WTC11 (cell line): Measurements from ENCODE around the gene HOXB13. TPM values are rescaled to one million over a fixed set of nuclear protein-coding genes. Genes with fewer than 3 reads are reported as not detected.

Experiments
- ATAC-seq: fragments of 200-7000 bp; cut with Tn5 transposase; 2 replicates; pipeline ENCODE4 v1.10.0; 2021; ENCODE audit warnings: mild to moderate bottlenecking, moderate library complexity
- CTCF ChIA-PET: fragments of 300-600 bp; sonication (Branson Sonifier 250); formaldehyde crosslinking; loops from one replicate; lab custom pipeline; 2021; ENCODE audit warnings: antibody characterized with exemption; lab: Charles Lee
- POLR2A ChIA-PET: fragments of 350-600 bp; sonication (Branson Sonifier 250); formaldehyde crosslinking; loops from one replicate; lab custom pipeline; 2021; ENCODE audit warnings: antibody characterized with exemption; lab: Charles Lee
- DNase-seq: peaks from one replicate; pipeline ENCODE4 v3.0.0; 2021; ENCODE audit warnings: low spot score
- H3K27ac Mint-ChIP-seq: 2 replicates; pipeline ENCODE4 v1.8.0; 2021; ENCODE audit warnings: mixed read lengths
- H3K27me3 Mint-ChIP-seq: 2 replicates; pipeline ENCODE4 v1.8.0; 2021; ENCODE audit warnings: low read depth, mild to moderate bottlenecking, moderate library complexity, mixed read lengths
- H3K36me3 Mint-ChIP-seq: 2 replicates; pipeline ENCODE4 v1.8.0; 2021; ENCODE audit warnings: mixed read lengths
- H3K4me1 Mint-ChIP-seq: 2 replicates; pipeline ENCODE4 v1.8.0; 2022; ENCODE audit warnings: mixed read lengths
- H3K4me3 Mint-ChIP-seq: 2 replicates; pipeline ENCODE4 v1.8.0; 2021; ENCODE audit warnings: mild to moderate bottlenecking, moderate library complexity, mixed read lengths
- H3K9me3 Mint-ChIP-seq: 2 replicates; pipeline ENCODE4 v1.8.0; 2021; ENCODE audit warnings: mixed read lengths
- ATF1 ChIP-seq: sonication (generic); formaldehyde crosslinking; IDR thresholded peaks from 2 replicates; pipeline ENCODE4 v1.8.1; 2023; ENCODE audit warnings: mild to moderate bottlenecking, moderate library complexity, missing genetic modification reagents
- ETV6 ChIP-seq: sonication (generic); formaldehyde crosslinking; IDR thresholded peaks from 2 replicates; pipeline ENCODE4 v1.8.1; 2022; ENCODE audit warnings: mild to moderate bottlenecking, missing genetic modification reagents
- GRHL2 ChIP-seq: fragments of 250-450 bp; sonication (Bioruptor Pico); IDR thresholded peaks from 2 replicates; pipeline ENCODE4 v1.8.0; 2022; ENCODE audit warnings: mild to moderate bottlenecking, moderate library complexity; ENCODE audit not compliant: insufficient replicate concordance, severe bottlenecking
- HMGA2 ChIP-seq: fragments of 250-450 bp; sonication (Bioruptor Pico); IDR thresholded peaks from 2 replicates; pipeline ENCODE4 v1.4.0; 2021; ENCODE audit warnings: mild to moderate bottlenecking, moderate library complexity
- NFATC4 ChIP-seq: fragments of 250-450 bp; sonication (Bioruptor Pico); IDR thresholded peaks from 2 replicates; pipeline ENCODE4 v1.9.0; 2021; ENCODE audit warnings: mild to moderate bottlenecking
- NR1H2 ChIP-seq: sonication (generic); formaldehyde crosslinking; IDR thresholded peaks from 2 replicates; pipeline ENCODE4 v1.9.0; 2021; ENCODE audit warnings: mild to moderate bottlenecking, moderate library complexity, missing genetic modification reagents
- NR2C2 ChIP-seq: sonication (generic); formaldehyde crosslinking; IDR thresholded peaks from 2 replicates; pipeline ENCODE4 v1.8.0; 2022; ENCODE audit warnings: mild to moderate bottlenecking, missing genetic modification reagents
- NR3C1 ChIP-seq: sonication (generic); formaldehyde crosslinking; conservative IDR thresholded peaks from 2 replicates; pipeline ENCODE4 v1.8.1; 2023; ENCODE audit warnings: low read depth, mild to moderate bottlenecking, missing genetic modification reagents
- RORB ChIP-seq: fragments of 250-450 bp; sonication (Bioruptor Pico); IDR thresholded peaks from 2 replicates; pipeline ENCODE4 v1.9.0; 2021; ENCODE audit warnings: mild to moderate bottlenecking
- SMAD4 ChIP-seq: sonication (generic); formaldehyde crosslinking; IDR thresholded peaks from 2 replicates; pipeline ENCODE4 v1.8.0; 2022; ENCODE audit warnings: mild to moderate bottlenecking, missing genetic modification reagents
- TCF7 ChIP-seq: sonication (generic); formaldehyde crosslinking; IDR thresholded peaks from 2 replicates; pipeline ENCODE4 v1.8.0; 2022; ENCODE audit warnings: mild to moderate bottlenecking, low read depth, missing genetic modification reagents, moderate library complexity
- TEAD1 ChIP-seq: sonication (generic); formaldehyde crosslinking; IDR thresholded peaks from 2 replicates; pipeline ENCODE4 v1.8.0; 2022; ENCODE audit warnings: mild to moderate bottlenecking, missing genetic modification reagents
- ZNF396 ChIP-seq: fragments of 250-450 bp; sonication (Bioruptor Pico); IDR thresholded peaks from 2 replicates; pipeline ENCODE4 v1.8.0; 2021; ENCODE audit warnings: mild to moderate bottlenecking, moderate library complexity, borderline replicate concordance
- total RNA-seq: library from RNA; stranded (reverse); gene quantifications from 3 replicates; pipeline ENCODE4 v1.2.3, GENCODE V29; 2021
- TF ChIP-seq, protein P1 (sequence below): sonication (generic); formaldehyde crosslinking; IDR thresholded peaks from 2 replicates; pipeline ENCODE4 v1.8.1; 2022; ENCODE audit warnings: low read depth, missing genetic modification reagents, borderline replicate concordance
- TF ChIP-seq, protein P2 (sequence below): sonication (generic); formaldehyde crosslinking; IDR thresholded peaks from 2 replicates; pipeline ENCODE4 v1.8.1; 2023; ENCODE audit warnings: mild to moderate bottlenecking, missing genetic modification reagents, borderline replicate concordance
- TF ChIP-seq, protein P3 (sequence below): sonication (generic); formaldehyde crosslinking; IDR thresholded peaks from 2 replicates; pipeline ENCODE4 v1.8.0; 2023; ENCODE audit warnings: missing genetic modification reagents
- TF ChIP-seq, protein P4 (sequence below): sonication (generic); formaldehyde crosslinking; IDR thresholded peaks from 2 replicates; pipeline ENCODE4 v1.8.0; 2023; ENCODE audit warnings: mild to moderate bottlenecking, missing genetic modification reagents
- TF ChIP-seq, protein P5 (sequence below): sonication (generic); formaldehyde crosslinking; IDR thresholded peaks from 2 replicates; pipeline ENCODE4 v1.8.0; 2022; ENCODE audit warnings: mild to moderate bottlenecking, missing genetic modification reagents
- TF ChIP-seq, protein P6 (sequence below): sonication (generic); formaldehyde crosslinking; IDR thresholded peaks from 2 replicates; pipeline ENCODE4 v1.8.1; 2022; ENCODE audit warnings: mild to moderate bottlenecking, missing genetic modification reagents, moderate library complexity, borderline replicate concordance

HOXB13 gene
- total RNA-seq, 1 experiment from 2014 or later: 2.8 TPM

DNA sequence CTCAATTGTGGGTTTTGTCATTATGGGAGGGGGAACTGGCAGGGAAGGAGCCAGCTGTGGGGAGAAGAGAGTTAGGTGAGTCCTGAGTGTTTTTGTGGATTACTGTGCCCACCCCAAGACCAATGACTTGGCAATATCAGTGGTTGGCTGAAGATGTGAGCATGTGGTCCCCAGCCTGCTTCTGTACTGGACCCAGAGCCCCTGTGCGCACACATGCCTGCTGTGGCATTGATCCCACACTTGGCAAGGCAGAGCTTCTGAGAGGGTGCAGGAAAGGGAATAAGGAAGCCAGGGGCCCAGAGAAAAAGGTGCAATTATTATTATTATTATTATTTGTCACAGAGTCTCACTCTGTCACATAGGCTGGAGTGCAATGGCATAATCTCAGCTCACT is 7.5 kb downstream of the HOXB13 start:
- Mint-ChIP-seq H3K4me3 (peak overlapping the region; percentile 85), H3K36me3 (no peaks in the 10 kb centered on the region), H3K27ac (peak overlapping the region; percentile 69), H3K27me3 (peaks cover 100% of the 10 kb centered on the region), H3K9me3 (no peaks in the 10 kb centered on the region), H3K4me1 (peaks cover 64% of the 10 kb centered on the region)
- DNase-seq: no peak
- ChIA-PET POLR2A (interaction anchor here (1.7 kb wide), 1 partner anchor 7 kb away, joined by 8 read pairs; the partner anchor contains the start of gene HOXB13), CTCF (interaction anchor here (1.1 to 10.9 kb wide), 7 partner anchors 11 to 164 kb away, joined by 3 to 218 read pairs (median 8); no protein-coding TSS in a partner anchor)
- TF ChIP-seq, protein P1, sequence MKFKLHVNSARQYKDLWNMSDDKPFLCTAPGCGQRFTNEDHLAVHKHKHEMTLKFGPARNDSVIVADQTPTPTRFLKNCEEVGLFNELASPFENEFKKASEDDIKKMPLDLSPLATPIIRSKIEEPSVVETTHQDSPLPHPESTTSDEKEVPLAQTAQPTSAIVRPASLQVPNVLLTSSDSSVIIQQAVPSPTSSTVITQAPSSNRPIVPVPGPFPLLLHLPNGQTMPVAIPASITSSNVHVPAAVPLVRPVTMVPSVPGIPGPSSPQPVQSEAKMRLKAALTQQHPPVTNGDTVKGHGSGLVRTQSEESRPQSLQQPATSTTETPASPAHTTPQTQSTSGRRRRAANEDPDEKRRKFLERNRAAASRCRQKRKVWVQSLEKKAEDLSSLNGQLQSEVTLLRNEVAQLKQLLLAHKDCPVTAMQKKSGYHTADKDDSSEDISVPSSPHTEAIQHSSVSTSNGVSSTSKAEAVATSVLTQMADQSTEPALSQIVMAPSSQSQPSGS (CRISPR knock-in tag): no peak
- TF ChIP-seq NR2C2 (CRISPR knock-in tag) (no peak), GRHL2 (CRISPR knock-in tag) (no peak), ETV6 (no peak), SMAD4 (CRISPR knock-in tag) (no peak), NR1H2 (CRISPR knock-in tag) (no peak), RORB (CRISPR knock-in tag) (no peak), TEAD1 (CRISPR knock-in tag) (no peak), HMGA2 (CRISPR knock-in tag) (no peak), TCF7 (no peak), ZNF396 (CRISPR knock-in tag) (no peak), NR3C1 (no peak), ATF1 (CRISPR knock-in tag) (no peak), NFATC4 (CRISPR knock-in tag) (no peak)
- TF ChIP-seq, protein P2, sequence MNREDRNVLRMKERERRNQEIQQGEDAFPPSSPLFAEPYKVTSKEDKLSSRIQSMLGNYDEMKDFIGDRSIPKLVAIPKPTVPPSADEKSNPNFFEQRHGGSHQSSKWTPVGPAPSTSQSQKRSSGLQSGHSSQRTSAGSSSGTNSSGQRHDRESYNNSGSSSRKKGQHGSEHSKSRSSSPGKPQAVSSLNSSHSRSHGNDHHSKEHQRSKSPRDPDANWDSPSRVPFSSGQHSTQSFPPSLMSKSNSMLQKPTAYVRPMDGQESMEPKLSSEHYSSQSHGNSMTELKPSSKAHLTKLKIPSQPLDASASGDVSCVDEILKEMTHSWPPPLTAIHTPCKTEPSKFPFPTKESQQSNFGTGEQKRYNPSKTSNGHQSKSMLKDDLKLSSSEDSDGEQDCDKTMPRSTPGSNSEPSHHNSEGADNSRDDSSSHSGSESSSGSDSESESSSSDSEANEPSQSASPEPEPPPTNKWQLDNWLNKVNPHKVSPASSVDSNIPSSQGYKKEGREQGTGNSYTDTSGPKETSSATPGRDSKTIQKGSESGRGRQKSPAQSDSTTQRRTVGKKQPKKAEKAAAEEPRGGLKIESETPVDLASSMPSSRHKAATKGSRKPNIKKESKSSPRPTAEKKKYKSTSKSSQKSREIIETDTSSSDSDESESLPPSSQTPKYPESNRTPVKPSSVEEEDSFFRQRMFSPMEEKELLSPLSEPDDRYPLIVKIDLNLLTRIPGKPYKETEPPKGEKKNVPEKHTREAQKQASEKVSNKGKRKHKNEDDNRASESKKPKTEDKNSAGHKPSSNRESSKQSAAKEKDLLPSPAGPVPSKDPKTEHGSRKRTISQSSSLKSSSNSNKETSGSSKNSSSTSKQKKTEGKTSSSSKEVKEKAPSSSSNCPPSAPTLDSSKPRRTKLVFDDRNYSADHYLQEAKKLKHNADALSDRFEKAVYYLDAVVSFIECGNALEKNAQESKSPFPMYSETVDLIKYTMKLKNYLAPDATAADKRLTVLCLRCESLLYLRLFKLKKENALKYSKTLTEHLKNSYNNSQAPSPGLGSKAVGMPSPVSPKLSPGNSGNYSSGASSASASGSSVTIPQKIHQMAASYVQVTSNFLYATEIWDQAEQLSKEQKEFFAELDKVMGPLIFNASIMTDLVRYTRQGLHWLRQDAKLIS (CRISPR knock-in tag): no peak
- TF ChIP-seq, protein P3, sequence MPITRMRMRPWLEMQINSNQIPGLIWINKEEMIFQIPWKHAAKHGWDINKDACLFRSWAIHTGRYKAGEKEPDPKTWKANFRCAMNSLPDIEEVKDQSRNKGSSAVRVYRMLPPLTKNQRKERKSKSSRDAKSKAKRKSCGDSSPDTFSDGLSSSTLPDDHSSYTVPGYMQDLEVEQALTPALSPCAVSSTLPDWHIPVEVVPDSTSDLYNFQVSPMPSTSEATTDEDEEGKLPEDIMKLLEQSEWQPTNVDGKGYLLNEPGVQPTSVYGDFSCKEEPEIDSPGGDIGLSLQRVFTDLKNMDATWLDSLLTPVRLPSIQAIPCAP: no peak
- TF ChIP-seq, protein P4, sequence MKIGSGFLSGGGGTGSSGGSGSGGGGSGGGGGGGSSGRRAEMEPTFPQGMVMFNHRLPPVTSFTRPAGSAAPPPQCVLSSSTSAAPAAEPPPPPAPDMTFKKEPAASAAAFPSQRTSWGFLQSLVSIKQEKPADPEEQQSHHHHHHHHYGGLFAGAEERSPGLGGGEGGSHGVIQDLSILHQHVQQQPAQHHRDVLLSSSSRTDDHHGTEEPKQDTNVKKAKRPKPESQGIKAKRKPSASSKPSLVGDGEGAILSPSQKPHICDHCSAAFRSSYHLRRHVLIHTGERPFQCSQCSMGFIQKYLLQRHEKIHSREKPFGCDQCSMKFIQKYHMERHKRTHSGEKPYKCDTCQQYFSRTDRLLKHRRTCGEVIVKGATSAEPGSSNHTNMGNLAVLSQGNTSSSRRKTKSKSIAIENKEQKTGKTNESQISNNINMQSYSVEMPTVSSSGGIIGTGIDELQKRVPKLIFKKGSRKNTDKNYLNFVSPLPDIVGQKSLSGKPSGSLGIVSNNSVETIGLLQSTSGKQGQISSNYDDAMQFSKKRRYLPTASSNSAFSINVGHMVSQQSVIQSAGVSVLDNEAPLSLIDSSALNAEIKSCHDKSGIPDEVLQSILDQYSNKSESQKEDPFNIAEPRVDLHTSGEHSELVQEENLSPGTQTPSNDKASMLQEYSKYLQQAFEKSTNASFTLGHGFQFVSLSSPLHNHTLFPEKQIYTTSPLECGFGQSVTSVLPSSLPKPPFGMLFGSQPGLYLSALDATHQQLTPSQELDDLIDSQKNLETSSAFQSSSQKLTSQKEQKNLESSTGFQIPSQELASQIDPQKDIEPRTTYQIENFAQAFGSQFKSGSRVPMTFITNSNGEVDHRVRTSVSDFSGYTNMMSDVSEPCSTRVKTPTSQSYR (CRISPR knock-in tag): no peak
- TF ChIP-seq, protein P5, sequence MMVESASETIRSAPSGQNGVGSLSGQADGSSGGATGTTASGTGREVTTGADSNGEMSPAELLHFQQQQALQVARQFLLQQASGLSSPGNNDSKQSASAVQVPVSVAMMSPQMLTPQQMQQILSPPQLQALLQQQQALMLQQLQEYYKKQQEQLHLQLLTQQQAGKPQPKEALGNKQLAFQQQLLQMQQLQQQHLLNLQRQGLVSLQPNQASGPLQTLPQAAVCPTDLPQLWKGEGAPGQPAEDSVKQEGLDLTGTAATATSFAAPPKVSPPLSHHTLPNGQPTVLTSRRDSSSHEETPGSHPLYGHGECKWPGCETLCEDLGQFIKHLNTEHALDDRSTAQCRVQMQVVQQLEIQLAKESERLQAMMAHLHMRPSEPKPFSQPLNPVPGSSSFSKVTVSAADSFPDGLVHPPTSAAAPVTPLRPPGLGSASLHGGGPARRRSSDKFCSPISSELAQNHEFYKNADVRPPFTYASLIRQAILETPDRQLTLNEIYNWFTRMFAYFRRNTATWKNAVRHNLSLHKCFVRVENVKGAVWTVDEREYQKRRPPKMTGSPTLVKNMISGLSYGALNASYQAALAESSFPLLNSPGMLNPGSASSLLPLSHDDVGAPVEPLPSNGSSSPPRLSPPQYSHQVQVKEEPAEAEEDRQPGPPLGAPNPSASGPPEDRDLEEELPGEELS: no peak
- TF ChIP-seq, protein P6, sequence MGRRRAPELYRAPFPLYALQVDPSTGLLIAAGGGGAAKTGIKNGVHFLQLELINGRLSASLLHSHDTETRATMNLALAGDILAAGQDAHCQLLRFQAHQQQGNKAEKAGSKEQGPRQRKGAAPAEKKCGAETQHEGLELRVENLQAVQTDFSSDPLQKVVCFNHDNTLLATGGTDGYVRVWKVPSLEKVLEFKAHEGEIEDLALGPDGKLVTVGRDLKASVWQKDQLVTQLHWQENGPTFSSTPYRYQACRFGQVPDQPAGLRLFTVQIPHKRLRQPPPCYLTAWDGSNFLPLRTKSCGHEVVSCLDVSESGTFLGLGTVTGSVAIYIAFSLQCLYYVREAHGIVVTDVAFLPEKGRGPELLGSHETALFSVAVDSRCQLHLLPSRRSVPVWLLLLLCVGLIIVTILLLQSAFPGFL (CRISPR knock-in tag): no peak
- ATAC-seq: no peak
